ENCODE measurements around the gene UBXN7. TPM values are rescaled to one million over a fixed set of nuclear protein-coding genes. Genes with fewer than 3 reads are reported as not detected.

Gene UBXN7
- total RNA-seq, 2 experiments from 2014 or later: 50.7 to 60.8 TPM

- Mint-ChIP-seq H3K27me3 (peaks cover 4% of the 10 kb centered on the region), H3K27ac (no peak overlapping the region), H3K9me3 (ENCODE audit: low read depth) (no peaks in the 10 kb centered on the region), H3K4me1 (no peaks in the 10 kb centered on the region), H3K36me3 (no peaks in the 10 kb centered on the region), H3K4me3 (no peak overlapping the region)
- CTCF ChIA-PET: interaction anchor here (1.0 to 1.2 kb wide), 2 partner anchors 21 to 22 kb away, joined by 3 read pairs; partner anchors contain the start of gene DYNLT2B
- DNase-seq: no peak
- no peak for ATAC-seq
Observed at GRCh38 chr3:196340466-196340865, 91.8 kb downstream of the UBXN7 start.

GRCh38 chr3:196339493-196340254 lies 92.6 kb downstream of the UBXN7 start:
- Mint-ChIP-seq H3K27me3 (peaks cover 4% of the 10 kb centered on the region), H3K36me3 (no peaks in the 10 kb centered on the region), H3K9me3 (ENCODE audit: low read depth) (no peaks in the 10 kb centered on the region), H3K4me1 (no peaks in the 10 kb centered on the region), H3K4me3 (no peak overlapping the region), H3K27ac (no peak overlapping the region)
- no peak for ATAC-seq
- CTCF ChIA-PET: interaction anchor here (0.8 kb wide), 1 partner anchor 24 kb away, joined by 3 read pairs; no protein-coding TSS in a partner anchor
- no peak for DNase-seq

GRCh38 chr3:196339044-196339443 lies 93.2 kb downstream of the UBXN7 start:
- CTCF ChIA-PET: interaction anchor here (0.8 kb wide), 1 partner anchor 25 kb away, joined by 3 read pairs; no protein-coding TSS in a partner anchor
- peaks cover 6% of the 10 kb centered on the region for H3K27me3 Mint-ChIP-seq
- no peak for DNase-seq
- ATAC-seq: no peak
- no peaks in the 10 kb centered on the region for H3K36me3 Mint-ChIP-seq
- no peak overlapping the region for H3K27ac Mint-ChIP-seq
- no peak overlapping the region for H3K4me3 Mint-ChIP-seq
- no peaks in the 10 kb centered on the region for H3K4me1 Mint-ChIP-seq
- H3K9me3 Mint-ChIP-seq (ENCODE audit: low read depth): no peaks in the 10 kb centered on the region

GRCh38 chr3:196336319-196337145 lies 95.7 kb downstream of the UBXN7 start:
- H3K4me1 Mint-ChIP-seq: no peaks in the 10 kb centered on the region
- CTCF ChIA-PET: no interaction called here
- H3K9me3 Mint-ChIP-seq (ENCODE audit: low read depth): no peaks in the 10 kb centered on the region
- ATAC-seq (no peak), DNase-seq (no peak)
- H3K27me3 Mint-ChIP-seq: peaks cover 7% of the 10 kb centered on the region
- no peak overlapping the region for H3K27ac Mint-ChIP-seq
- no peak overlapping the region for H3K4me3 Mint-ChIP-seq
- H3K36me3 Mint-ChIP-seq: no peaks in the 10 kb centered on the region

- H3K4me3 Mint-ChIP-seq: no peak overlapping the region
- H3K27me3 Mint-ChIP-seq: peaks cover 3% of the 10 kb centered on the region
- no peaks in the 10 kb centered on the region for H3K4me1 Mint-ChIP-seq
- no peak overlapping the region for H3K27ac Mint-ChIP-seq
- ATAC-seq (no peak), DNase-seq (no peak)
- CTCF ChIA-PET: no interaction called here
- H3K9me3 Mint-ChIP-seq (ENCODE audit: low read depth): no peaks in the 10 kb centered on the region
- no peaks in the 10 kb centered on the region for H3K36me3 Mint-ChIP-seq
Observed at GRCh38 chr3:196335503-196335948, 96.7 kb downstream of the UBXN7 start.

- DNase-seq: no peak
- no peaks in the 10 kb centered on the region for H3K4me1 Mint-ChIP-seq
- H3K9me3 Mint-ChIP-seq (ENCODE audit: low read depth): no peaks in the 10 kb centered on the region
- peaks cover 8% of the 10 kb centered on the region for H3K27me3 Mint-ChIP-seq
- H3K36me3 Mint-ChIP-seq: no peaks in the 10 kb centered on the region
- ATAC-seq: no peak
- H3K4me3 Mint-ChIP-seq: no peak overlapping the region
- H3K27ac Mint-ChIP-seq: no peak overlapping the region
- CTCF ChIA-PET: no interaction called here
Observed at GRCh38 chr3:196334982-196335381, 97.2 kb downstream of the UBXN7 start.

- CTCF ChIA-PET: no interaction called here
- no peaks in the 10 kb centered on the region for H3K9me3 Mint-ChIP-seq (ENCODE audit: low read depth)
Observed at GRCh38 chr3:196332168-196332567, 100.1 kb downstream of the UBXN7 start.

GRCh38 chr3:196327405-196327804 lies 104.8 kb downstream of the UBXN7 start:
- CTCF ChIA-PET: no interaction called here
- Mint-ChIP-seq H3K4me3 (no peak overlapping the region), H3K27ac (no peak overlapping the region), H3K4me1 (no peaks in the 10 kb centered on the region), H3K36me3 (no peaks in the 10 kb centered on the region), H3K9me3 (ENCODE audit: low read depth) (no peaks in the 10 kb centered on the region), H3K27me3 (peaks cover 13% of the 10 kb centered on the region)
- DNase-seq (no peak), ATAC-seq (no peak)

More at GRCh38 chr3:196332168-196332567, 100.1 kb downstream of the UBXN7 start:
- DNase-seq: no peak
- Mint-ChIP-seq H3K27ac (no peak overlapping the region), H3K36me3 (no peaks in the 10 kb centered on the region), H3K27me3 (peaks cover 15% of the 10 kb centered on the region), H3K4me3 (no peak overlapping the region), H3K4me1 (no peaks in the 10 kb centered on the region)
- no peak for ATAC-seq

GRCh38 chr3:196326936-196327335 lies 105.3 kb downstream of the UBXN7 start:
- no peak for DNase-seq

GRCh38 chr3:196323691-196324090 lies 108.5 kb downstream of the UBXN7 start:
- H3K27me3 Mint-ChIP-seq: peaks cover 7% of the 10 kb centered on the region
- peaks cover 6% of the 10 kb centered on the region for H3K4me1 Mint-ChIP-seq
- no peak for ATAC-seq
- H3K27ac Mint-ChIP-seq: no peak overlapping the region
- H3K4me3 Mint-ChIP-seq: no peak overlapping the region
- no peaks in the 10 kb centered on the region for H3K9me3 Mint-ChIP-seq (ENCODE audit: low read depth)
- no peak for DNase-seq
- CTCF ChIA-PET: interaction anchor here (1.2 kb wide), 1 partner anchor 473 kb away, joined by 3 read pairs; no protein-coding TSS in a partner anchor
- H3K36me3 Mint-ChIP-seq: no peaks in the 10 kb centered on the region

More at GRCh38 chr3:196326936-196327335, 105.3 kb downstream of the UBXN7 start:
- Mint-ChIP-seq H3K4me3 (no peak overlapping the region), H3K27me3 (peaks cover 13% of the 10 kb centered on the region), H3K27ac (no peak overlapping the region), H3K9me3 (ENCODE audit: low read depth) (no peaks in the 10 kb centered on the region), H3K36me3 (no peaks in the 10 kb centered on the region), H3K4me1 (no peaks in the 10 kb centered on the region)
- no peak for ATAC-seq
- CTCF ChIA-PET: no interaction called here

- H3K27ac Mint-ChIP-seq: no peak overlapping the region
- DNase-seq (no peak), ATAC-seq (no peak)
- no peak overlapping the region for H3K4me3 Mint-ChIP-seq
- H3K27me3 Mint-ChIP-seq: peaks cover 5% of the 10 kb centered on the region
- H3K9me3 Mint-ChIP-seq (ENCODE audit: low read depth): no peaks in the 10 kb centered on the region
- peaks cover under 1% of the 10 kb centered on the region for H3K36me3 Mint-ChIP-seq
- peaks cover 6% of the 10 kb centered on the region for H3K4me1 Mint-ChIP-seq
- CTCF ChIA-PET: no interaction called here
Observed at GRCh38 chr3:196323016-196323415, 109.2 kb downstream of the UBXN7 start.

GRCh38 chr3:196321162-196321561 lies 111.1 kb downstream of the UBXN7 start:
- H3K4me3 Mint-ChIP-seq: no peak overlapping the region
- peaks cover 4% of the 10 kb centered on the region for H3K36me3 Mint-ChIP-seq
- H3K4me1 Mint-ChIP-seq: peaks cover 13% of the 10 kb centered on the region
- H3K27ac Mint-ChIP-seq: no peak overlapping the region
- H3K27me3 Mint-ChIP-seq: no peaks in the 10 kb centered on the region
- DNase-seq (no peak), ATAC-seq (no peak)
- CTCF ChIA-PET: interaction anchor here (0.6 kb wide), 1 partner anchor 125 kb away, joined by 3 read pairs; no protein-coding TSS in a partner anchor
- H3K9me3 Mint-ChIP-seq (ENCODE audit: low read depth): no peaks in the 10 kb centered on the region

- CTCF ChIA-PET: interaction anchor here (1.0 kb wide), 1 partner anchor 110 kb away, joined by 3 read pairs; no protein-coding TSS in a partner anchor
- DNase-seq (no peak), ATAC-seq (no peak)
- no peak overlapping the region for H3K4me3 Mint-ChIP-seq
- peaks cover 13% of the 10 kb centered on the region for H3K4me1 Mint-ChIP-seq
- H3K27me3 Mint-ChIP-seq: no peaks in the 10 kb centered on the region
- peaks cover 4% of the 10 kb centered on the region for H3K36me3 Mint-ChIP-seq
- no peak overlapping the region for H3K27ac Mint-ChIP-seq
- H3K9me3 Mint-ChIP-seq (ENCODE audit: low read depth): no peaks in the 10 kb centered on the region
Observed at GRCh38 chr3:196320137-196320536, 112.1 kb downstream of the UBXN7 start.
